ENCODE measurements around the gene PATE2. TPM values are rescaled to one million over a fixed set of nuclear protein-coding genes. Genes with fewer than 3 reads are reported as not detected.

Gene PATE2
- polyA plus RNA-seq, 1 of the 3 experiments (the other 2 are of a cell fraction): 0.07 TPM

GRCh38 chr11:125777309-125777708 lies 1.3 kb downstream of the PATE2 start (continued):
- TF ChIP-seq PBX3 (IDR thresholded peaks at IDR 0.05): peak; percentile 56

- Histone ChIP-seq H3K4me2 (peak overlapping the region; percentile 52), H3K27me3 (ENCODE audit: insufficient read depth) (no peaks in the 10 kb centered on the region), H4K20me1 (ENCODE audit: insufficient read depth) (no peaks in the 10 kb centered on the region), H3K4me3 (ENCODE audit: low read depth in 2 of 2, low read length in 1 of 2) (no peak overlapping the region), H3K36me3 (replicated peaks in 1 of 2; ENCODE audit: control insufficient read depth in 1 of 2, insufficient read depth in 2 of 2, low read length in 1 of 2) (no peaks in the 10 kb centered on the region), H3K79me2 (ENCODE audit: insufficient read depth) (no peaks in the 10 kb centered on the region), H3K27ac (ENCODE audit: low read depth in 2 of 2, low read length in 1 of 2) (peak overlapping the region in 1 of 2 experiments; percentile 68; a peak in 3 of 4 replicates), H2AFZ (ENCODE audit: low read depth) (peak overlapping the region; percentile 7; the same call in 1 of the 2 replicates), H3K9ac (peak overlapping the region; percentile 27; the same call in 1 of the 2 replicates), H3K9me3 (no peaks in the 10 kb centered on the region), H3F3A (replicated peaks; ENCODE audit: insufficient read depth) (peaks cover 22% of the 10 kb centered on the region), H3K9me2 (no peaks in the 10 kb centered on the region), H3K4me1 (ENCODE audit: control insufficient read depth in 1 of 2, insufficient read depth in 2 of 2, low read depth in 1 of 2, low read length in 1 of 2) (peaks cover 0 to 29% of the 10 kb centered on the region in 2 experiments; a peak in 2 of 4 replicates)
- 24% methylated on average over 3 of the region's 3 CpGs for WGBS (ENCODE audit: low lambda C conversion rate)
- ChIA-PET CTCF (no interaction called here), POLR2A (no interaction called here)
- no peak for DNase-seq
- TF ChIP-seq CTCF (IDR thresholded peaks at IDR 0.05): no peak
- TF ChIP-seq TAF1 (IDR thresholded peaks at IDR 0.05; ENCODE audit: borderline replicate concordance, low read depth, low read length): no peak
- TF ChIP-seq RAD21 (IDR thresholded peaks at IDR 0.05; ENCODE audit: low read length): no peak
- TF ChIP-seq REST (IDR thresholded peaks at IDR 0.05; ENCODE audit: low read depth, low read length): no peak
- peak; percentile 10; the same call in 1 of the 2 replicates for TF ChIP-seq PBX3 (IDR thresholded peaks at IDR 0.05)
- no peak for TF ChIP-seq USF2 (IDR thresholded peaks at IDR 0.05; ENCODE audit: borderline replicate concordance, low read depth, low read length)
- TF ChIP-seq EZH2phosphoT487 (IDR thresholded peaks at IDR 0.05; ENCODE audit: borderline replicate concordance, low read depth): no peak
These were observed 5.1 kb downstream of the PATE2 start for GRCh38 chr11:125773516-125773915.
